ENCODE results near the gene TRERF1. TPM values are rescaled to one million over a fixed set of nuclear protein-coding genes. Genes with fewer than 3 reads are reported as not detected.

TRERF1 gene
- polyA plus RNA-seq, 1 donor (not counting 4 experiments of a cell fraction or from before 2014, with no cell fraction given): 4.8 TPM

- no peak for TF ChIP-seq EZH2 (IDR thresholded peaks at IDR 0.05; ENCODE audit: low read length)
- TF ChIP-seq, protein P1, sequence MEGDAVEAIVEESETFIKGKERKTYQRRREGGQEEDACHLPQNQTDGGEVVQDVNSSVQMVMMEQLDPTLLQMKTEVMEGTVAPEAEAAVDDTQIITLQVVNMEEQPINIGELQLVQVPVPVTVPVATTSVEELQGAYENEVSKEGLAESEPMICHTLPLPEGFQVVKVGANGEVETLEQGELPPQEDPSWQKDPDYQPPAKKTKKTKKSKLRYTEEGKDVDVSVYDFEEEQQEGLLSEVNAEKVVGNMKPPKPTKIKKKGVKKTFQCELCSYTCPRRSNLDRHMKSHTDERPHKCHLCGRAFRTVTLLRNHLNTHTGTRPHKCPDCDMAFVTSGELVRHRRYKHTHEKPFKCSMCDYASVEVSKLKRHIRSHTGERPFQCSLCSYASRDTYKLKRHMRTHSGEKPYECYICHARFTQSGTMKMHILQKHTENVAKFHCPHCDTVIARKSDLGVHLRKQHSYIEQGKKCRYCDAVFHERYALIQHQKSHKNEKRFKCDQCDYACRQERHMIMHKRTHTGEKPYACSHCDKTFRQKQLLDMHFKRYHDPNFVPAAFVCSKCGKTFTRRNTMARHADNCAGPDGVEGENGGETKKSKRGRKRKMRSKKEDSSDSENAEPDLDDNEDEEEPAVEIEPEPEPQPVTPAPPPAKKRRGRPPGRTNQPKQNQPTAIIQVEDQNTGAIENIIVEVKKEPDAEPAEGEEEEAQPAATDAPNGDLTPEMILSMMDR (optimal IDR thresholded peaks at IDR 0.05 in 1 of 3, IDR thresholded peaks at IDR 0.05 in 1 of 3, conservative IDR thresholded peaks at IDR 0.05 in 1 of 3; ENCODE audit: extremely low read depth in 1 of 3, insufficient read depth in 2 of 3, low read length in 3 of 3): no peak
- DNase-seq (ENCODE audit: low read depth, low spot score) (no peak), FAIRE-seq (no peak)
- Histone ChIP-seq H3K9ac (ENCODE audit: control insufficient read depth, extremely low read depth, insufficient read depth, low read length) (no peak overlapping the region), H3K4me3 (ENCODE audit: control insufficient read depth in 2 of 3, extremely low read depth in 1 of 3, insufficient read depth in 2 of 3, low read depth in 1 of 3, low read length in 3 of 3) (no peak overlapping the region), H3K9me1 (ENCODE audit: control insufficient read depth, extremely low read depth, insufficient read depth, low read length) (peaks cover 5% of the 10 kb centered on the region), H3K4me1 (ENCODE audit: control insufficient read depth, extremely low read depth, insufficient read depth, low read length) (peaks cover 8% of the 10 kb centered on the region), H3K9me3 (ENCODE audit: control insufficient read depth, low read depth, low read length) (no peaks in the 10 kb centered on the region), H3K79me2 (ENCODE audit: control insufficient read depth, insufficient read depth, low read length) (peaks cover 31% of the 10 kb centered on the region), H2AFZ (ENCODE audit: control insufficient read depth, low read length) (no peak overlapping the region), H4K20me1 (ENCODE audit: control insufficient read depth, extremely low read depth, insufficient read depth, low read length) (peaks cover 2% of the 10 kb centered on the region), H3K27me3 (ENCODE audit: control insufficient read depth, extremely low read depth, insufficient read depth, low read length) (no peaks in the 10 kb centered on the region), H3K4me2 (ENCODE audit: control insufficient read depth, extremely low read depth, insufficient read depth, low read depth, low read length) (no peak overlapping the region), H3K36me3 (ENCODE audit: control insufficient read depth in 2 of 2, extremely low read depth in 1 of 2, insufficient read depth in 2 of 2, low read length in 2 of 2) (peaks cover 0 to 2% of the 10 kb centered on the region in 2 experiments), H3K27ac (ENCODE audit: control insufficient read depth, insufficient read depth, low read length) (no peak overlapping the region)
- dilution Hi-C loops (cut with MboI; ENCODE audit: extremely low pct_ligation_motif_present, low sequenced_read_pairs): no loop called here
These were observed 26.7 kb downstream of the TRERF1 start for GRCh38 chr6:42424906-42425474.

DNA sequence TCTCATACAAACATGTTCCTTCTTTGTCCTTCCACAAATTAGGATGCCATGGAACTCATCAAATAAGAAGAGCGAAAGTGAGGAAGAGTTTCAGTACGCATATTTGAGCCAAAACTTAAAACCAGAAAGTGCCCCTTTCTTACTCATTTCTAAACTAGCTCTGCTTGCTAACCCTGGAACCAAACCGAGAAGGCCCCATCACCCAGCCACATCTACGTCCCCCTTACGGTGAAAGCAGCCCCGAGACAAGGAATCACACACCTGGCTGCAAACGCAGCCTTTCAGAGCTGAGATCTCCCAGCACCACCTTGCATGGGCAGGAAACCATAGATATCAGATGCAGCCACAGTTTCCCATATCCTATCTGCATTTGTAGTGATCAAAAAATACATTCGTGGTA lies 28.5 kb downstream of the TRERF1 start:
- dilution Hi-C loops (cut with MboI; ENCODE audit: extremely low pct_ligation_motif_present, low sequenced_read_pairs): no loop called here
- no peaks in the 10 kb centered on the region for H3K9me3 ChIP-seq (ENCODE audit: control insufficient read depth, low read depth, low read length)
- H3K9ac ChIP-seq (ENCODE audit: control insufficient read depth, extremely low read depth, insufficient read depth, low read length): no peak overlapping the region
- no peaks in the 10 kb centered on the region for H3K27me3 ChIP-seq (ENCODE audit: control insufficient read depth, extremely low read depth, insufficient read depth, low read length)
- no peak overlapping the region for H3K4me2 ChIP-seq (ENCODE audit: control insufficient read depth, extremely low read depth, insufficient read depth, low read depth, low read length)
- peaks cover 41% of the 10 kb centered on the region for H3K79me2 ChIP-seq (ENCODE audit: control insufficient read depth, insufficient read depth, low read length)
- peaks cover 2% of the 10 kb centered on the region for H4K20me1 ChIP-seq (ENCODE audit: control insufficient read depth, extremely low read depth, insufficient read depth, low read length)
- no peak for FAIRE-seq
- no peak overlapping the region for H2AFZ ChIP-seq (ENCODE audit: control insufficient read depth, low read length)
- H3K4me3 ChIP-seq (ENCODE audit: control insufficient read depth in 2 of 3, extremely low read depth in 1 of 3, insufficient read depth in 2 of 3, low read depth in 1 of 3, low read length in 3 of 3): no peak overlapping the region
- peaks cover 5% of the 10 kb centered on the region for H3K9me1 ChIP-seq (ENCODE audit: control insufficient read depth, extremely low read depth, insufficient read depth, low read length)
- TF ChIP-seq, protein P1 (optimal IDR thresholded peaks at IDR 0.05 in 1 of 3, IDR thresholded peaks at IDR 0.05 in 1 of 3, conservative IDR thresholded peaks at IDR 0.05 in 1 of 3; ENCODE audit: extremely low read depth in 1 of 3, insufficient read depth in 2 of 3, low read length in 3 of 3): no peak
- no peak for DNase-seq (ENCODE audit: low read depth, low spot score)
- peaks cover 0 to 2% of the 10 kb centered on the region in 2 experiments for H3K36me3 ChIP-seq (ENCODE audit: control insufficient read depth in 2 of 2, extremely low read depth in 1 of 2, insufficient read depth in 2 of 2, low read length in 2 of 2)
- no peak overlapping the region for H3K27ac ChIP-seq (ENCODE audit: control insufficient read depth, insufficient read depth, low read length)
- peaks cover 12% of the 10 kb centered on the region for H3K4me1 ChIP-seq (ENCODE audit: control insufficient read depth, extremely low read depth, insufficient read depth, low read length)

All from keratinocyte (primary cell).